ENCODE results near the gene ZNF570.

The ZNF570 gene

DNA sequence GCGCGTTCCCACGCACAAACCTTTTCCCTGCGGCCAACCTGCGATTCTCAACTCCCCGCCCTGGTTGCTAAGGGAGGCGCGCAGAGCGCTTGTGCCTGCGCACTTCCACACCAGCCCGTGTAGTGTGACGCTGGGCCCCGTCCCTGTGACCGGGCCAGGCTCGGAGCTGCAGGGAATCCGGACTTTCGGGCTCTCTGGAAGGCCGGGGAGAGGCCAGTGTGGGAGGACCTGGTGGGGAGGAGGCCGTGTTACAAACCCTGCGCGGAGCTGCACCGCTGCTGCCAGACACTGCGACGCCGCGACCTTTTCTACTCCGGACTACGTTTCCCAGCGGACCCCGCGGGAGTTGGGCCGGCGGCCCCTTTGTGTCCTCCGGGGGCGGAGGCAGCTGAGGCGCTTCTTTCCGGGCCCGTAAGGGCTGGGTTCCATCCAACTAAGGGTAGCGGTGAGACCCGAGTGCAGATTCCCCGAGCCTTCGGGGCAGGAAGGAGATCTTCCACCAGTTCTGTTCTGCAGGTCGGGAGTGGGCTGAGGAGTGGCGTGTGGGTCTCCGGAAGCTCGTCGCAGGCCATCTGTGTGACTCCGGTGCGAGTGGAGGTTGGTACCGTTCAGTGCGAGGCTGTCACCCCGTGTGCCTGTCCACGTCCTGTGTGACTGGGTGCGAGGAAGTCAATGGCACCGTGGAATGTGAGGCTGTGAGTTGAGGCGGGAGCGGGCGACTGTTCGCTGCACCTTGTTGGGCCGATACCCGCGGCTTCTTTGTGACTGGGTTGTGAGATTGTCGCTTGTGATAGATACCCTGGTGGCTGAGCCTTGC is at the start of gene ZNF570:
TSS of gene ZNF570 (plus strand) at position 396 of the 817 bp plus-strand sequence. CDS start 999 bp downstream, outside the sequence.
- DNase-seq (ENCODE audit: low read depth), result peak; percentile 81

DNA sequence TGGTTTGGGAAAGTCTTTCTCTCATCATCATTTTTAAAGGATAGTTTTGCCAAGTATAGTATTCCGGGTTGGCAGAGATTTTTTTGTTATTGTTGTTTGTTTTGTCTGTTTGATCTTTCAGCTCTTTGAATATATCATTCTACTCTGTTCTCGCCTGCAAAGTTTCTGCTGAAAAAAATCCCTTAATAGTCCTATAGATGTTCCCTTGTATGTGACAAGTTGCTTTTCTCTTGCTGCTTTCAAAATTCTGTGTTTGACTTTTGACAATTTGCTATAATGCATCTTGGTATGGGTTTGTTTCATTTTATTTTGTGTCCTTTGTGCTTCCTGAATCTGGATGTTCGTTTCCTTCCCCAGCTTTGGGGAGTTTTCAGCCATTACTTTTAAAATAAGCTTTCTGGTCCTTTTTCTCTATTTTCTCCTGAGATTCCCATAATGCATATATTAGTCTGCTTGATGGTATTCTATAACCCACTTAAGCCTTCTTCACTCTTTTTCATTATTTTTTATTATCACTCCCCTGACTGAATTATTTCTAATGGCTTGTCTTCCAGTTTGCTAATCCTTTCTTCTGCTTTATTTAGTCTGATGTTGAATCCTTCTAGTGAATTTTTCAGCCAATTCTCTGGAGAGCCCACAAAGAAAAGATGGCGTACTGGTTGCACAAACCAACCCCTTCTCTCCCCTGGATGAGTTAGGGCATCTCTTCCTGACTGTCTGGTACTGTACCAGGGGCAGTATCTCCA is 16.5 kb upstream of the ZNF570 start:
- DNase-seq (ENCODE audit: low read depth), result no peak

DNA sequence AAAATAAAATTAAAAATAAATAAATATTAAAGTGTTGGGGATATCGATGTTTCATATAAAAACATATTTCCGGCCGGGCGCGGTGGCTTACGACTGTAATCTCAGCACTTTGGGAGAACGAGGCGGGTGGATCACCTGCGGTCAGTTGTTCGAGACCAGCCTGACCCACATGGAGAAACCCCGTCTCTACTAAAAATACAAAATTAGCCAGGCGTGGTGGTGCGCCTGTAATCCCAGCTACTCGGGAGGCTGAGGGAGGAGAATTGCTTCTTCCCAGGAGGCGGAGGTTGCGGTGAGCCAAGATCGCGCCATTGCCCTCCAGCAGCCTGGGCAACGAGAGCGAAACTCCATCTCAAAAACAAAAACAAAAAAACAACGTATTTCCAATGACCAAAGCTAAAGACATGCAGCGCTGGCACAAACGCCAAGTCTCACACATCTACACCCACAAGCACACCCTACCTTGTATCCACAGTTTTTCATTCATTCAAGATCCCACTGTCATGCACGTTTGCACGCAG is 2.8 kb upstream of the ZNF570 start:
- no peak for DNase-seq (ENCODE audit: low read depth)

DNA sequence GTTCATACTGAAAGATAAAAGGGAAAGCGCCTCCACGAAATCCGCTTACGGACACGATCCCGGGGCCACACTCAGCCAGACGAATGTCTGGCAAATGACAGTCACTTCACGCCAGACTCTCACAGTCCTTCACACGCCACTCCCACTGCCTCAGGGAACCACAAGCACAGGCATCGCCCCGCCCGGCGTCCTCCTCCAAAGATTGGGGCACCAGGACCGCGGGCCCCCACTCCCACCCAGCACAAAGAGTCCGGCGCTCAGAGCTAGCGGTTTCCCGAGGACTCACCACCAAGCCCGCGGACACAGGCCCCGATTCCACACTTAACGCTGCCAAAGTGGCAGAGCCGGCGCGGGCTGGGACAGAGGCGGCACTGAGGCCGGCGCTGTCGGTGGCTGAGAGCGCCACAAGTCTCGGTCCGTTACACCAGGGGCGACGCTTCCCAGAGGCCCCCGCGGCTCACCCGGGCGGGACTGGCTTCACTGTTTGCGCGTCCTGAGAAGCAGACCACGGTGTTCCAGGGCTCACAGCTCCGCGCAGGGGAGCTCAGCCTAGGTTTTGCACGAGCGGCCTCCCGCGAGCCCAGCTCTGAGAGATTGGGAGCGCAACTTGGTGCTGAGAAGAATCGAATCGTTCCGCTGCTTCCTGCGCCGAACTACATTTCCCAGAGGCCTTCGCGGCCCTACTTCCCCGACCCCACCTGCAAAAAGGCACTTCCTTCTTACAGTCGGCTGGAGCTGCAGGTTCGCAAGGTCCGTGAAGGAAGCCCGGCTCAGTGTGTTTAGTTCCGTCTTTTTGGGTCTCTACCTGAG is 2.2 kb upstream of the ZNF570 start, which contains the start of gene ZNF569:
TSS of gene ZNF569 (minus strand) at position 647 of the 810 bp plus-strand sequence. CDS start 22,523 bp downstream, outside the sequence.
- DNase-seq (ENCODE audit: low read depth), result peak; percentile 78

DNA sequence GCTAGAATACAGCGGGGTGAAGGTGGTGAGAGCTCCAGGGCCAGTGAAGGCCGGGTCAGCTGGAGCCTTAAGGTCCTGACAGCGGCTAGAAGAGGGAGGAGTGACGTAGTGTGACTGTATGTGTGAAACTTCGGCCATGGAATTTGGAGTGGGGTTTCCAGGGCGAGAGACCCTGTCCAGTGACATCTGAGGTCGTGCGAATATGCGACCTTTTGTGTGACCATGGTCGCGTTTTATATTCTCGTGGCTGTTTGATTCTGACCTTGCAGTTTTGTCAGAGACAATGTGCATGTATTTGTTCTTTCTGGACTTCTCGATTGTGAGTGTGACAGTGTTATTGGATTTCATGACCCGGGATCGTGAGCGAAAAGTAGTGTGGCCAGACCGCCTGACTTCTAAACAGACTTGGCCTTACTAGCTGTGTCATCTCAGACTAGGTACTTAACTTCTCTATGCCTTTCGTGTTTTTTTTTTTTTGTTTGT is 1.5 kb upstream of the ZNF570 start:
- DNase-seq (ENCODE audit: low read depth), result no peak

DNA sequence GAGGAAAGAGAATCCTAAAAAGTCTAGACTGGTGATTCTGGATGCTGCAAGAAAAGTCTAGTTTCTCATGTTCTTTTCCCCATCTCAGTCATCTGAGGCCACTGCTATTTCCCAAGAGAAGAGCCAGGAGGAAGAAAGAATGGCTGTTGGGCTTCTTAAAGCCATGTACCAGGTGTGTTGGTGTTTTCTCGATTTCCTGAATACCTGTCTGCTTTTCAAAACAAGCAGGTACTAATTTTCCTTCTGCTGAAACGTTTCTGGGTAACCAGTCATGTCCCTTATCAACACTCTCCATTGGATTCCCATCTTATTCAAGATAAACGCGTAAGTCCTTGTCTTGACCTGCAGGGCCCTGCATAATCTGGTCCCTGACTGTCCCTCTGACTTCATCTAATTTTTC is 1.1 kb downstream of the ZNF570 start:
- DNase-seq (ENCODE audit: low read depth), result no peak

DNA sequence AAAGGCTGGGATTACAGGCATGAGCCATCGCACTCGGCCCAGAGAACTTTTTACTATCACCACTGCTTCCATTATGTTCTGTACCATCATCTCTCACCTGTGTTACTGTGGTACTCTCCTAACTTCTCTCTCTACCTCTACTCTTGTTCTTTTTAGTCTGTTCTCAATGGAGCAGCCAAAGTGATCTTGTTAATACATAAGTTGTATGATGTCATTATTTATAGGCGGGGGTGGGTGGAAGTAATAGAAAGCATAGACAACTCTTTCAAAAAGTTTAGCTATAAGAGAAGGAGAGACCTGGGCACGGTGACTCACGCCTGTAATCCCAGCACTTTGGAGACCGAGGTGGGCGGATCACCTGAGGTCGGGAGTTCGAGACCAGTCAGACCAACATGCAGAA is 3.0 kb downstream of the ZNF570 start:
- DNase-seq (ENCODE audit: low read depth), result no peak

DNA sequence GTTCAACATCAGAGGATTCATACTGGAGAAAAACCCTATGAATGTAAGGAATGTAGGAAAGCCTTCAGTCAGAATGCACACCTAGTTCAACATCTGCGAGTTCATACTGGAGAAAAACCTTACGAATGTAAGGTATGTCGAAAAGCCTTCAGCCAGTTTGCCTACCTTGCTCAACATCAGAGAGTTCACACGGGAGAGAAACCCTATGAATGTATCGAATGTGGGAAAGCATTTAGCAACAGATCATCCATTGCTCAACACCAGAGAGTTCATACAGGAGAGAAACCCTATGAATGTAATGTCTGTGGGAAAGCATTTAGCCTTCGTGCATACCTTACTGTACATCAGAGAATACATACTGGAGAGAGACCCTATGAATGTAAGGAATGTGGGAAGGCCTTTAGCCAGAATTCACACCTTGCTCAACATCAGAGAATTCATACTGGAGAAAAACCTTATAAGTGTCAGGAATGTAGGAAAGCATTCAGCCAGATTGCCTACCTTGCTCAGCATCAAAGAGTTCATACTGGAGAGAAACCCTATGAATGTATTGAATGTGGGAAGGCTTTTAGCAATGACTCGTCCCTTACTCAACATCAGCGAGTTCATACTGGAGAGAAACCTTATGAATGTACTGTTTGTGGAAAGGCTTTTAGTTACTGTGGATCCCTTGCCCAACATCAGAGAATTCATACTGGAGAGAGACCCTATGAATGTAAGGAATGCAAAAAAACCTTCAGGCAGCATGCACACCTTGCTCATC is 15.4 kb downstream of the ZNF570 start:
- DNase-seq (ENCODE audit: low read depth), result no peak

DNA sequence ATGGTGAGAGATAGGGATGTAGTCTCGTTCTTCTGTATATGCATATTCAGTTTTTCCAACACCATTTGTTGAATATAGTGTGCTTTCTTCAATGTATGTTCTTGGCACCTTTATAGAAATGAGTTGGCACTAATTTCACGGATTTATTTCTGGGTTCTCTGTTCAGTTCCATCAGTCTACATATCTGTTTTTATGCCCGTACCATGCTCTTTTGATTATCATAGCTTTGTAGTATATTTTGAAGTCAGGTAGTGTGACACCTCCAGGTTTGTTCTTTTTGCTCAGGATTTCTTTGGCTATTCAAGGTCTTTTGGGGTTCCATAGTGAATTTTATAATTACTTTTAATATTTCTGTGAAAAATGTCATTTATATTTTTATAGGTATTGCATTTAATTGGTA is 23.1 kb downstream of the ZNF570 start:
- no peak for DNase-seq (ENCODE audit: low read depth)

DNA sequence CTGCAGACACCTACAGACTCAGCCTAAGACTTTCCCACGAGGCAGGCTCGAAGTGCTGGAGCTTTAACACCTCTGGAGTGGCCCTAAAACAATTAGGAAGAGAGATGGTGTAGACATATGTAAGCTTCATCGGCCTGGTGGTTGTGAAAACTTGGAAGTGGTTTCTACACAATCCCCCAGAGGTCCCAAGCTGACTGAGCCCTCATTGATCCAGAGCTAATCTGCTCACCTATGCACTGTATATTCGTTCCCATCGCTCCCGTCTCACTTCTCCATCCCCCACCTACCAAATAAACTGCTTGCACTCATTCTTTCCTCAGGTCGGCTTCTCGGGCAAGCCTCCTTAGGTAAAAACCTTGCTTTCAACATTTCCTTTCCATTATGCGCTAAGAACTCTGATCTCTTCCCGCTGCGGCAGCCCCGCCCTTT is 36.8 kb downstream of the ZNF570 start:
- peak; percentile 62 for DNase-seq (ENCODE audit: low read depth)

DNA sequence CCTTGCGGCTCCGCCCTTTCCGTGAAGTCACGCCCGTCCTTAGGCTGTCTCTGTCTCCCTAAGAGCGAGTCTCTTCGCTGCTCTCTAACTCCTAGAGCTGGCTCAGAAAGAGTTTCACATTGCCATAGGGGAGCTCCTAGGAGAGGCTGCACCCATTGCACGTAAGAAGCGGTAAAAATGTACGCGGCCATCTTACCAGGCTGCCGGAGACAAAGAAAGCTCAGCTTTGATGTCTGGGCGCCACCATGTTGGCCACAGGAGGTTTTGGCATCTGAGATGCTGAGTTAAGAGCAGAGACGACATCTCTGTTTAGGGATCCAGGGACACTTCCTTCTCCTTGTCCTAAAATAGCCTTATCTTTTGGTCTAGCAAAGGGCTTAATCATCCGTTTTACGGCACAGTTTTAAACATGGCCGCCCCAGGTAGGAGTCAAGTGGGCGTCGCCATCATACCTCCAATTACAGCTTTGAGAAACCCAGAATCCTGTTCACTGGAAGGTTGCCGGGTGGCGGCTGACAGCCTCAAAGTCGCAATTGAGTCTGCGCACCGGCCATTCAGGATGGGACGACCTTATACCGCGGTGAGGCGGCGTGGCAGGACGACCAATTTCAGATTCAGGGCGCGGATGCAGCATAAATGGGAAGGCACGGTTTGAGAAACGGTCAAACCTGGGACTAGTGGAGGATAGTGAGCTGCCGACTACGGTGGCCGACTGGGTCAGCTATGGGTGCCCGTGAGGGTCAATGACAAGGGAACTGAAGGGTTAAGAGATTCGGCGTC is 37.4 kb downstream of the ZNF570 start, which contains the start of gene ZNF793:
TSS of gene ZNF793 (plus strand) at position 553 of the 780 bp plus-strand sequence. CDS start 16,501 bp downstream, outside the sequence.
- peak; percentile 68 for DNase-seq (ENCODE audit: low read depth)

DNA sequence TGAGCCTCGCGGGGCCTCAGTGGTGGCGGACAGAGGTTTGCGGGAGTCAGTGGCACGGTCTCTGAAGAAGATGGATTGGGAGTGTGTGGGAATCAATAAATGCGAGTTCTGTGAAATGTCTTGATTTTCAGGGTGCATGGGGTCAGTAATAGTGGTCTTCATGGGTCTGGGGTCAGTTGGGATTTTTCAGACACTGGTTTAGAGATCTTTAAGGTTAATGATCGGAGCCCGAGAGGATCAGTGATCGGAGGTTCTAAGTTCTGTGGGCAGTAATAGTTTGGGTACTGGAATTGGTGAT is 38.0 kb downstream of the ZNF570 start:
- no peak for DNase-seq (ENCODE audit: low read depth)

DNA sequence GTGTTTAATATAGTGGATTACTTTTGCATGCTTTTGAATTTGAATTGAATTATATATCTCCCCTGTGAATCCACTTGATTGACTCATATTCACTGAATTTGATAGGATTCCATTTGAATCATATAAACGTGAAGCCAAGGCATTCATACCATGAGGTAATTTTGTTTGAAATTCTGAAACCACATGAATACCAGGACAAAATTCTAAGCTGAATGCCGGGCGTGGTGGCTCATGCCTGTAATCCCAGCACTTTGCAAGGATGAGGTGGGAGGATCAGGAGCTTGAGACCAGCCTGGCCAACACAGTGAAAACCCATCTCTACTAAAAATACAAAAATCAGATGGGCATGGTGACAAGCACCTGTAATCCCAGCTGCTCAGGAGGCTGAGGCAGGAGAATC is 42.0 kb downstream of the ZNF570 start:
- DNase-seq (ENCODE audit: low read depth), result no peak

DNA sequence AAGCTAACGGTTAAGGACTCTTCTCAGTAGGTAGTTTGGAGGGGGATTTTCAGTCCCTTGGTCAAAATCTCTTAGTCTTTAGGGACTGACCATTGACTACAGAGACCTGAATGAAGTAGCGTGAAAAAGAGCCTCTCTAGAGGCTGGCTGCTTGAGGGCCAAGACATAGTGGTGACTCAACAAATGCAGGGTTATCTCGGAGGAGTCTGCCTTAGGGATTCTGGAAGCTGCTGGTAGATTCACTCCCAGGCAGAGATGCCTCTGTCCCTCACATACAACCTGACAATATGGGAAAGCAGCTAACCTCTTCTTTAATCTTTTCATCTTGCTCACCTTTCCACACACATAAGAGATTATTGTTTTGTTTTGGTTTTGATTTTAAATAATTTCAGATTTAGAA is 42.7 kb downstream of the ZNF570 start:
- DNase-seq (ENCODE audit: low read depth), result no peak

DNA sequence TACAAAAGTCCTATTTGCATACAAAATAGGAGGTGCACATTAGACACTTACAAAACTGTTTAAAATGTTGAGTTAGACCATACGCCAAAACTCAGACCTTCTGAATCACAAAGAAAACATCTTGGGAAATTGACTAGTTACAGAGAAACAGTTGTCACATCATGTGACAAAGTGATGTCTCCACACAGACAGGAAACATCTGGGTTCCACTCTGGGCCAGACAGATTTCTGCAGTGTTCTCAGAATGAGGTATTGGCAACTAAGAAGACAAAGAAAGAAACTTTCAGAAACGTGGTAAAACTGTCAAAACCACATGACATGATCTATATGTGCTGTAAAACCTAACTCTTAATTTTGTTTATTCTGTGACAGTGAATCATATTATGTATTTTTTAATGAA is 44.2 kb downstream of the ZNF570 start:
- DNase-seq (ENCODE audit: low read depth), result no peak

DNA sequence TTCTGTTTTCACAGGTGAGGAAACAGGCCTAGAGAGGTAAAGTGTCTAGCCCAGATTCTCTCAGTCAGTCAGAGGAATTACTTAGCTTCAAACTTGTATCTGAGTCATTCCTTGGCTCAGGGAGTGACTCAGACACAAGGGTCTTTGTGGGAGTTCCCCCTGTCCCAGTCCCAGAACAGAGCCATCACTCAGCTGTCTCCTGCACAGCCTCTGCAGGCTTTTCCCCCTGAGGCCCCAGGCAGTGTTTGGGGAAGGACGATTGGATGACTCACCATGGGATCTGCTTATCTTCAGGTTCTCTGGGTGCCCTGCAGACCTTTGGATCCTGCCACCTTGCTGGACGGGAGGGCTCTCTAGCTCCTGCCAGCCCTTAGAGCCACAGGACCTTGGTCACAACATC is 50.7 kb downstream of the ZNF570 start:
- DNase-seq (ENCODE audit: low read depth), result no peak

DNA sequence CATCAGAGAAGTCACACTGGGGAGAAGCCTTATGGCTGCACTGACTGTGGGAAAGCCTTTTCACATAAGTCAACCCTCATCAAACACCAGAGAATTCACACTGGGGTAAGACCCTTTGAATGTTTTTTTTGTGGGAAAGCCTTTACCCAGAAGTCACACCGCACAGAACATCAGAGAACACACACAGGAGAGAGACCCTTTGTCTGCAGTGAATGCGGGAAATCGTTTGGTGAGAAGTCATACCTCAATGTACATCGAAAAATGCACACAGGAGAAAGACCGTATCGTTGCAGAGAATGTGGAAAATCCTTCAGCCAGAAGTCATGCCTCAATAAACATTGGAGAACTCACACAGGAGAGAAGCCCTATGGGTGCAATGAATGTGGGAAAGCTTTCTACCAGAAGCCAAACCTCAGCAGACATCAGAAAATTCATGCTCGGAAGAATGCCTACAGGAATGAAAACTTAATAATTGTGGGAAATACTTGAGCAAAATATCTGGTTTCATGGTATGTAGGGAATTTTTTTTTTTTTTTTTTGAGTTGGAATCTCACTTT is 68.3 kb downstream of the ZNF570 start:
- no peak for DNase-seq (ENCODE audit: low read depth)
